ENCODE measurements around the gene KRTAP12-4. TPM values are rescaled to one million over a fixed set of nuclear protein-coding genes. Genes with fewer than 3 reads are reported as not detected.
A peak's percentile ranks its signal among the peaks of the same experiment; 100 is the strongest.
"Not testable (repeated sequence)": the region's sequence is repeated elsewhere in the genome, so short reads cannot be mapped to it uniquely, and the experiment has no call there.

The KRTAP12-4 gene
- total RNA-seq, 1 donor from 2014 or later, result not detected

- H3K27me3 Mint-ChIP-seq (ENCODE audit: low read depth); H3K4me1 Mint-ChIP-seq (ENCODE audit: low read depth); intact Hi-C loops (cut with micrococcal nuclease); H3K36me3 Mint-ChIP-seq (ENCODE audit: low read depth); H3K4me3 Mint-ChIP-seq (ENCODE audit: low read depth); DNase-seq (ENCODE audit: low spot score); H3K27ac Mint-ChIP-seq: not testable (repeated sequence)
- H3K9me3 Mint-ChIP-seq, result peaks cover 53% of the 10 kb centered on the region
Measured at GRCh38 chr21:44627181-44627822, 27.2 kb downstream of the KRTAP12-4 start.

- Mint-ChIP-seq H3K27me3 (ENCODE audit: low read depth) (peaks cover 4% of the 10 kb centered on the region), H3K36me3 (ENCODE audit: low read depth) (peaks cover 7% of the 10 kb centered on the region), H3K9me3 (peaks cover 49% of the 10 kb centered on the region), H3K4me1 (ENCODE audit: low read depth) (peaks cover 6% of the 10 kb centered on the region), H3K4me3 (ENCODE audit: low read depth) (no peak within 1 kb of the TSS), H3K27ac (no peak within 1 kb of the TSS)
- intact Hi-C loops (cut with micrococcal nuclease), result no loop called here
- DNase-seq (ENCODE audit: low spot score), result no peak
Measured at GRCh38 chr21:44626673-44627143, 27.8 kb downstream of the KRTAP12-4 start, which contains the start of gene KRTAP10-9. Gene KRTAP10-9 (plus strand): TSS chr21:44627093. CDS start chr21:44627172, 79 bp downstream.

- H3K9me3 Mint-ChIP-seq, result peaks cover 45% of the 10 kb centered on the region
- no peak overlapping the region for H3K4me3 Mint-ChIP-seq (ENCODE audit: low read depth)
- no peak overlapping the region for H3K27ac Mint-ChIP-seq
- H3K4me1 Mint-ChIP-seq (ENCODE audit: low read depth), result peaks cover 6% of the 10 kb centered on the region
- no peak for DNase-seq (ENCODE audit: low spot score)
- peaks cover 7% of the 10 kb centered on the region for H3K36me3 Mint-ChIP-seq (ENCODE audit: low read depth)
- intact Hi-C loops (cut with micrococcal nuclease), result no loop called here
- peaks cover 4% of the 10 kb centered on the region for H3K27me3 Mint-ChIP-seq (ENCODE audit: low read depth)
Measured at GRCh38 chr21:44626262-44626661, 28.2 kb downstream of the KRTAP12-4 start.

- intact Hi-C loops (cut with micrococcal nuclease), result no loop called here
- Mint-ChIP-seq H3K36me3 (ENCODE audit: low read depth) (peaks cover 4% of the 10 kb centered on the region), H3K27ac (no peak overlapping the region), H3K27me3 (ENCODE audit: low read depth) (peaks cover 4% of the 10 kb centered on the region), H3K9me3 (peaks cover 41% of the 10 kb centered on the region), H3K4me3 (ENCODE audit: low read depth) (no peak overlapping the region), H3K4me1 (ENCODE audit: low read depth) (peaks cover 6% of the 10 kb centered on the region)
- DNase-seq (ENCODE audit: low spot score), result no peak
Measured at GRCh38 chr21:44625756-44626155, 28.7 kb downstream of the KRTAP12-4 start.

- no peak for DNase-seq (ENCODE audit: low spot score)
- intact Hi-C loops (cut with micrococcal nuclease), result no loop called here
- Mint-ChIP-seq H3K4me1 (ENCODE audit: low read depth) (peaks cover 7% of the 10 kb centered on the region), H3K9me3 (peaks cover 53% of the 10 kb centered on the region), H3K4me3 (ENCODE audit: low read depth) (no peak overlapping the region), H3K36me3 (ENCODE audit: low read depth) (peaks cover 22% of the 10 kb centered on the region), H3K27me3 (ENCODE audit: low read depth) (peaks cover 4% of the 10 kb centered on the region), H3K27ac (no peak overlapping the region)
Measured at GRCh38 chr21:44623575-44623974, 30.9 kb downstream of the KRTAP12-4 start.

- Mint-ChIP-seq H3K27ac (no peak overlapping the region), H3K4me3 (ENCODE audit: low read depth) (no peak overlapping the region), H3K36me3 (ENCODE audit: low read depth) (peaks cover 22% of the 10 kb centered on the region), H3K27me3 (ENCODE audit: low read depth) (peaks cover 4% of the 10 kb centered on the region), H3K4me1 (ENCODE audit: low read depth) (peaks cover 8% of the 10 kb centered on the region), H3K9me3 (peaks cover 53% of the 10 kb centered on the region)
- no peak for DNase-seq (ENCODE audit: low spot score)
- intact Hi-C loops (cut with micrococcal nuclease), result no loop called here
Measured at GRCh38 chr21:44619886-44620285, 34.6 kb downstream of the KRTAP12-4 start.

GRCh38 chr21:44618909-44619308 is 35.5 kb downstream of the KRTAP12-4 start:
- peak overlapping the region; percentile 70 for H3K27ac Mint-ChIP-seq
- H3K27me3 Mint-ChIP-seq (ENCODE audit: low read depth), result peaks cover under 1% of the 10 kb centered on the region
- intact Hi-C loops (cut with micrococcal nuclease), result no loop called here
- peak; percentile 34 for DNase-seq (ENCODE audit: low spot score)
- H3K4me3 Mint-ChIP-seq (ENCODE audit: low read depth), result peak overlapping the region; percentile 2
- H3K9me3 Mint-ChIP-seq, result peaks cover 43% of the 10 kb centered on the region
- H3K4me1 Mint-ChIP-seq (ENCODE audit: low read depth), result peaks cover 8% of the 10 kb centered on the region
- peaks cover 22% of the 10 kb centered on the region for H3K36me3 Mint-ChIP-seq (ENCODE audit: low read depth)

GRCh38 chr21:44618504-44618903 is 36.0 kb downstream of the KRTAP12-4 start:
- Mint-ChIP-seq H3K27ac (peak overlapping the region; percentile 70), H3K4me3 (ENCODE audit: low read depth) (no peak overlapping the region), H3K27me3 (ENCODE audit: low read depth) (no peaks in the 10 kb centered on the region), H3K4me1 (ENCODE audit: low read depth) (peaks cover 8% of the 10 kb centered on the region), H3K9me3 (peaks cover 39% of the 10 kb centered on the region), H3K36me3 (ENCODE audit: low read depth) (peaks cover 22% of the 10 kb centered on the region)
- intact Hi-C loops (cut with micrococcal nuclease), result no loop called here
- no peak for DNase-seq (ENCODE audit: low spot score)

GRCh38 chr21:44617071-44617501 is 37.4 kb downstream of the KRTAP12-4 start:
- H3K9me3 Mint-ChIP-seq, result peaks cover 30% of the 10 kb centered on the region
- no peak overlapping the region for H3K4me3 Mint-ChIP-seq (ENCODE audit: low read depth)
- no peak overlapping the region for H3K27ac Mint-ChIP-seq
- intact Hi-C loops (cut with micrococcal nuclease), result no loop called here
- DNase-seq (ENCODE audit: low spot score), result no peak
- peaks cover 22% of the 10 kb centered on the region for H3K36me3 Mint-ChIP-seq (ENCODE audit: low read depth)
- H3K27me3 Mint-ChIP-seq (ENCODE audit: low read depth), result no peaks in the 10 kb centered on the region
- H3K4me1 Mint-ChIP-seq (ENCODE audit: low read depth), result peaks cover 8% of the 10 kb centered on the region

- Mint-ChIP-seq H3K27ac (no peak overlapping the region), H3K4me3 (ENCODE audit: low read depth) (no peak overlapping the region), H3K27me3 (ENCODE audit: low read depth) (no peaks in the 10 kb centered on the region), H3K4me1 (ENCODE audit: low read depth) (peaks cover 8% of the 10 kb centered on the region), H3K9me3 (peaks cover 31% of the 10 kb centered on the region), H3K36me3 (ENCODE audit: low read depth) (peaks cover 22% of the 10 kb centered on the region)
- intact Hi-C loops (cut with micrococcal nuclease), result no loop called here
- DNase-seq (ENCODE audit: low spot score), result no peak
Measured at GRCh38 chr21:44616591-44616926, 37.9 kb downstream of the KRTAP12-4 start.

- DNase-seq (ENCODE audit: low spot score), result no peak
- H3K36me3 Mint-ChIP-seq (ENCODE audit: low read depth), result peaks cover 22% of the 10 kb centered on the region
- H3K27ac Mint-ChIP-seq, result no peak overlapping the region
- peaks cover 8% of the 10 kb centered on the region for H3K4me1 Mint-ChIP-seq (ENCODE audit: low read depth)
- intact Hi-C loops (cut with micrococcal nuclease), result no loop called here
- peaks cover 36% of the 10 kb centered on the region for H3K9me3 Mint-ChIP-seq
- H3K27me3 Mint-ChIP-seq (ENCODE audit: low read depth), result no peaks in the 10 kb centered on the region
- H3K4me3 Mint-ChIP-seq (ENCODE audit: low read depth), result no peak overlapping the region
Measured at GRCh38 chr21:44615911-44616590, 38.4 kb downstream of the KRTAP12-4 start.

- peaks cover 8% of the 10 kb centered on the region for H3K4me1 Mint-ChIP-seq (ENCODE audit: low read depth)
- no peak overlapping the region for H3K4me3 Mint-ChIP-seq (ENCODE audit: low read depth)
- H3K27me3 Mint-ChIP-seq (ENCODE audit: low read depth), result no peaks in the 10 kb centered on the region
- intact Hi-C loops (cut with micrococcal nuclease), result no loop called here
- H3K9me3 Mint-ChIP-seq, result peaks cover 37% of the 10 kb centered on the region
- H3K27ac Mint-ChIP-seq, result no peak overlapping the region
- DNase-seq (ENCODE audit: low spot score), result no peak
- H3K36me3 Mint-ChIP-seq (ENCODE audit: low read depth), result peaks cover 17% of the 10 kb centered on the region
Measured at GRCh38 chr21:44615466-44615865, 39.0 kb downstream of the KRTAP12-4 start.

GRCh38 chr21:44614961-44615391 is 39.5 kb downstream of the KRTAP12-4 start:
- Mint-ChIP-seq H3K27ac (no peak overlapping the region), H3K4me1 (ENCODE audit: low read depth) (peaks cover 8% of the 10 kb centered on the region), H3K4me3 (ENCODE audit: low read depth) (no peak overlapping the region), H3K9me3 (peaks cover 37% of the 10 kb centered on the region), H3K27me3 (ENCODE audit: low read depth) (no peaks in the 10 kb centered on the region), H3K36me3 (ENCODE audit: low read depth) (peaks cover 14% of the 10 kb centered on the region)
- intact Hi-C loops (cut with micrococcal nuclease), result no loop called here
- DNase-seq (ENCODE audit: low spot score), result no peak

Measured in activated T-helper 2 cell treated with anti-CD3 and anti-CD28 coated beads, Interferon-gamma antibody, Interleukin-2, Interleukin-4, amounts not matched to agents 10 μg/mL and 5 μg/mL and 100 μg/mL, durations not matched to agents 14 hours and 24 hours and 36 hours (primary cell).